GM19239 (cell line): ENCODE results near the gene R3HDM1.
"Not testable (repeated sequence)": the region's sequence is repeated elsewhere in the genome, so short reads cannot be mapped to it uniquely, and the experiment has no call there.

ENCODE experiments used
- DNase-seq: peaks from one replicate; pipeline ENCODE4 v3.0.0; 2011; ENCODE audit warnings: low spot score; ENCODE audit not compliant: insufficient read length
- FAIRE-seq: peaks from 2 replicates; lab custom pipeline; 2011; peaks lifted over from hg19 to GRCh38; lab: Jason Lieb, UNC

R3HDM1 gene

DNA sequence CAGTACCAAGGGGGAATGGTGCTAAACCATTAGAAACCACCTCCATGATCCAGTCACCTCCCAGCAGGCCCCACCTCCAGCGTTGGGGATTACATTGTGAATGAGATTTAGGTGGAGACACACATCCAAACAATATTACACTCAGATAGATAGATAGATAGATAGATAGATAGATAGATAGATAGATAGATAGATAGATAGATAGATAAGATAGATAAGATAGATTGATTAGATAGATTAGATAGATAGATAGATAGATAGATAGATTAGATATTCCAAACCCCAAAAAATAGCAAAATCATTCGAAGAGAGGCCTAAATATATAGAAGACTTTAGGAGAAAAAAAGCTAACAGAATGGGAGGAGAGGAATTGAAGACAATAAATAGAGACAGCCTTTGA, 167.6 kb downstream of the R3HDM1 start:
- FAIRE-seq (no peak), DNase-seq (no peak)

DNA sequence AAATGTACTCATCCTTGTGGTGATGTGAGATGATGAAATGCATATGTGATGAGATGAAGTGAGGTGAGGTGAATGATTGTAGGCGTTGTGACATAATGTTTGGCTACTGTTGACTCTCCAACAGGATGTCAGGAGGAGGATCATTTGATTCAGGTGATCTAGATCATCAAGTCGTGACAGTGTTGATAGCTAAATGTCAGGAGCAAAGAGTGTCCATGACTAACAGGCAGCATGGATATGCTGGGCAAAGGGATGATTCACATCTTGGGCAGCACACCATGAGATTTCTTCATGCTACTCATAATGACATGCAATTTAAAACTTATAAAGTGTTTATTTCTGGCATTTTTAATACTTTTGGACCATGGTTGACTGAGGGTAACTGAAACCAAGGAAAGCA, 170.2 kb downstream of the R3HDM1 start:
- no peak for FAIRE-seq

DNA sequence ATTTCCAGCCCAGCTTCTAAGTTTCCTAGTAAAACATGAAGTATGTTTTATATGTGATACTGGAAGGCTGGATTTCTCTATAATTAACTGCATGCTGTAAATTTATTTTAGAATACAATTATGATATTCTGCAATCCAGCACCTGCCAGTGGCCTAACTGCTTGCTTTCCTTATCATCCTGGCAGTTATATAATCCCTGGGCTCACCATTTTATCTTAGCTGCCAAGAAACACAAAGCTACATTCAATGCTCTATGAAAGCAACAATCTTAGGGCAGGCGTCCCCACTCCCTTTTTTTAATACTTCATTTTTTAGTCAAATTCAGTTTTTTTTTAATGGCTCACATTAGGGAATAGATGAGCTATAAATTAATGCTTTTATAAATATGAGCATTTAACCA, 172.0 kb downstream of the R3HDM1 start:
- no peak for DNase-seq
- no peak for FAIRE-seq

More for the DNA sequence above, 170.2 kb downstream of the R3HDM1 start:
- no peak for DNase-seq

DNA sequence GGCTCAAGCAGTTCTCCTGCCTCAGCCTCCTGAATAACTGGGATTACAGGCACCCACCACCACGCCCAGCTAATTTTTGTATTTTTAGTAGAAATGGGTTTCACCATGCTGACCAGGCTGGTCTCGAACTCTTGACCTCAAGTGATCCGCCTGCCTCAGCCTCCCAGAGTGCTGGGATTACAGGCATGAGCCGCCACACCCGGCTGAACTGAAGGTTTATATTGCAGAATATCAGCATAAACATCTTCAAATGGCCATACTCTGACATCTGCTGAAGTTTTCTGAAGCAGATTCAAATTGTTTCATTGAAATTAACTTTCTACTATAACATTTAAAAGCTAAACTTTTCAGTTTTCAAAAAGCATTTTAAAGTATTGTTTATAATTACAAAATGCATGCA, 172.8 kb downstream of the R3HDM1 start:
- DNase-seq, FAIRE-seq: not testable (repeated sequence)

DNA sequence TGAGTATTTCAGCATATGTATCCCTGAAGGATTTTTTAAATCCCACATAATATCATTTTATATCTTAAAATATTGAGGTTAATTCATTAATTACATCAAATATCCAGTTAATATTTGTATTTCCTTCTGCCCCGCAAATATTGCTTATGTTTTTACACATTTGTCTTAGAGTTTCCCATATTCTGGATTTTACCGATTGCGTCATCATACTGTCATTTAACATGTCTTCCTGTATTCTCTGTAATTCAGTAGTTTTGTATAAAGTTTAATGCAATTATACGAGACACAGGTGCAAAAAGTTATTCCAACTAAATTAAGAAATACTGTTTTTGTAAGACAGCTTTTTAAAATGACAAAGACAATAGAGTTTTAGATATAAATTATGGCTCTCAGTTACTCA, 176.9 kb downstream of the R3HDM1 start:
- DNase-seq (no peak), FAIRE-seq (no peak)

DNA sequence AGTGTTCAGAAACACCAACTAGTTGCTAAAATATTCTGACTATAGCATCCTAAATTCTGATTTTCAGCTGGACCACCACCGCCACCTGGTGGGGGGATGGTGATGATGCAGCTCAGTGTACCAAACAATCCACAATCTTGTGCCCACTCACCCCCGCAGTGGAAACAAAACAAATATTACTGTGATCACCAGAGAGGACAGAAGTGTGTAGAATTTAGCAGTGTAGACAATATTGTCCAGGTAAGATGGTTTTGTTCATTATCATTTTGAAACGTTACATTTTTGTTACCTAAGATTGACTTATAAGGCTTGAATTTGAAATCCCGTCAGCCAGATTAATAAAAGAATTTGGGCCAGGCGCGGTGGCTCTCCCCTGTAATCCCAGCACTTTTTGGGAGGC, 178.7 kb downstream of the R3HDM1 start:
- peak; percentile 40 for DNase-seq
- FAIRE-seq: peak; percentile 86

DNA sequence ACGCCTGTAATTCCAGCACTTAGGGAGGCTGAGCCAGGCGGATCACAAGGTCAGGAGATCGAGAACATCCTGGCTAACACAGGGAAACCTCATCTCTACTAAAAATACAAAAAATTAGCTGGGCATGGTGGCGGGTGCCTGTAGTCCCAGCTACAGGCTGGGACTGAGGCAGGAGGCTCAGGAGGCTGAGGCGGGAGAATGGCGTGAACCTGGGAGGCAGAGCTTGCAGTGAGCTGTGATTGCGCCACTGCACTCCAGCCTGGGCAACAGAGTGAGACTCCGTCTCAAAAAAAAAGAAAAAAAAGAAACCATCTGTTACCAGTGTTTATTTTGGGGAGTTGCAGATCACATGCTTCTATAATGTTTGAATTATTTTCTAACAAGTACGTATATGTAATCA, 183.8 kb downstream of the R3HDM1 start:
- FAIRE-seq, DNase-seq: not testable (repeated sequence)

DNA sequence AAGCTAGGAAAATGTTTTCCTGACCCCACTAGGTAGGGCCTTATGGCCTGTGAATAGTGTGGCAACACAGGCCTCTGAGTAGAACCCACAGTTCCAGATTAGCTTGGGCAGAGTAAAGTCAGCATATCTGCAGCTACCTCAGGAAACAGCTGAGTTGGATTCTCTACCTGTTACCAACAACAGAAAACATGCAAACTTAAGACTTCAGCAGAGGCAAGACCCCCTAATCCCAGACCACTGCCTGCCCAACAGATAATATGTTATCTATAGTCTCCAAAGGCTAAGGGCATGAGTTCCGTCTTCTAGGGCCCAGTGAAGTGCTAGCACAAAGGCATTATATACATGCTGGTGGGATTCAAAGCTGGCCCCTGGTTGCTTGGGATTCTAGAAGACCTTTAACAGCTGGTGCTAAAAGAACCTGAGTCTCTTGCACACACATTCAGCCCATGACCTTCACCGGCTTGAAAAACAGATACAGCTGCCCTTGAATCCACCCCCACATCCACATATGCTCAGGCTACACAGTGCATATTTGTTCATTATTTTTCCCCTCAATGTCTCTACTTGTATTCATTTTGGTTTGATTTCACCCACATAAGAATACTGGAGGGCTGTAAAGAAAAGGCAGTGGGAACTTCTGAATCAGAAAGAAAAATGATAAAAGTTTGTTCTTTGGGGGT, 196.9 kb downstream of the R3HDM1 start:
- no peak for FAIRE-seq
- DNase-seq: no peak

DNA sequence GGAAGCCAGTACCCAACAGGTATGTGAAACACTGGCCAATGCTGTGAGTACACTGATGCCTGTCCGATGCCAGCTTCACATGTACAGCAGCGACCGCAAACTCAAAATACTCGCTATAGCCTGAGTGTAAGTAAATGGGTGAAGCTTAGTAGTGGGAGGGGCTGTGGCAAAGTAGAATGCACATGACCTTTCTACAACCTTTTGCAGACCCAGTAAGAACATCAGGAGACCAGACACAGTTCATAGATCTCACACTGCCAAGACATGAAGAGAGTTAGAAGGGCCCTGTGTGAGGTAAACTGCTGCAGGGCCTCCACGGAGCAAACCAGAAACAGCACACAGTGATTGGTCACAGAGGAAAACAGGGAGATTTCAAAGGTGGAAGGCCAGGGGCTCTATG, 201.3 kb downstream of the R3HDM1 start:
- no peak for DNase-seq

DNA sequence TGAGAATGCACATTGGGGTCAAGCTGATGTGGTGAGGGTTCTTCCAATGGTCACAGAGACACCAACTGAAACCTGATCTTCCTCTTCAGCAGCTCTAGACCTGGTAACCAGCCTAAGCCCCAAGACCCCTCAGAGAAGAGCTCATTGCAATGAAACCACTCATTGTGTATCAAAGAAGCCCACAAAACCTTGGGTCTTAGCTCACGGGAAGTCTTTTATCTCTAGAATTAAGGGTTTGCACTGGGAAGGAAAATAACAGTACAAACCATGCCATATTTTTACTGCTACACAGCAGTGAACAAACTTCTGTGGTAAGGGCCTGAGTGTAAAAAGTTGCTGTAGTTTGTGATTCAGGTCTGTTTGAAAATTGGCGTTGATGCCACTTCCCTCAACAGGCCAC, 201.8 kb downstream of the R3HDM1 start:
- DNase-seq: no peak
- no peak for FAIRE-seq

More for the DNA sequence above, 201.3 kb downstream of the R3HDM1 start:
- no peak for FAIRE-seq

DNA sequence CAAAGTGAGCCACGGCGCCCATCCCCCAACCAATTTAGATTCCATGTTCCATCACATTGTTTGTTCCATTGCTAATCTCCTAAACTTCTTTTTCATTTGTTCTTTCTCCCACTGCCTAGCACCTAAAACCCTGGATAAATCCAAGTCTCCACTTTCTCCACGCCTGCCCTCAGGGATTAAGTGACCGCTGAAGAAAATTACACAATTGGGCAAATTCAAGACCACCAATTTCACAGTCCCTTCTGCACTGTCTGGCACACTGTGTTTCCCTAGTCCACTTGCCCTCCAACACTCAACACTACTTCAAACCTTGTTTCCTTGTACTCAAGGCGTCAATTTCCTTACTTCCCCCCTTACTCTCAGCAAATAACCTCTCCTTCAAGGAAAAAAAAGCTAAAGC, 205.3 kb downstream of the R3HDM1 start:
- DNase-seq (no peak), FAIRE-seq (no peak)

DNA sequence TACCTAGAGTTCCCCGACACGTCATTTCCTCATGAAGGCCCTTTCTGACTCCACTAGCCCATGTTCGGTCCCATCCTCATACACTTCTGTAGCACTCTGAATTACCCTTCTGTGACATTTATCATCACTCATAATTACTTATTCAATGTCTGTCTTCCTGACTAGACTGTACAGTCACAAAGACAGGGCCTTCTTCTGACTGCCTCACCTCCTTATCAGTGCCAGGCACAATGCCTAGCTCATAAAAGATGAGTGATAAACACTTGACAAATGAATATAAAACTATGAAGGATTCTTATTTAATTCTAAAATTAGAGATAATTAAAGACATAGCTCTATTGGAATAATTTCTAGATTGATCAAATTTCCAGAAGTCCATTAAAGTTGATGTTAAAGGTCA, 208.9 kb downstream of the R3HDM1 start:
- DNase-seq (no peak), FAIRE-seq (no peak)

DNA sequence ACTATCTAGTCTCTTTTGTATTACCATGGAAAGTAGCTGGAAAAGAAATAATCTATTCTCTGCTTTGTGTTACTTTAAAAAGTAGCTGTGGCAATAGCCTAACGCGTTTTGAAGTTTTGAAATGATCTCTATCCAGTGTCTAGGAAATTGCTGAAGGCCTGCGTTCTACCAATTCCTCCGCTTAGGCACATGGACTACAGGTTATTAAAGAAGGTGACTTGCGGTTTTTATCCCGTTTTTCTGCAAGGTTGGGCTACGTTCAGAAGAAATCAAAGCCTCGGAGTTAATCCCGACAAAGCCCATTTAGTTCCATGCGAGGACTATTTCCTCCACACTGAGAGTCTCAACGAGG, 209.7 kb downstream of the R3HDM1 start:
- DNase-seq (no peak), FAIRE-seq (no peak)

DNA sequence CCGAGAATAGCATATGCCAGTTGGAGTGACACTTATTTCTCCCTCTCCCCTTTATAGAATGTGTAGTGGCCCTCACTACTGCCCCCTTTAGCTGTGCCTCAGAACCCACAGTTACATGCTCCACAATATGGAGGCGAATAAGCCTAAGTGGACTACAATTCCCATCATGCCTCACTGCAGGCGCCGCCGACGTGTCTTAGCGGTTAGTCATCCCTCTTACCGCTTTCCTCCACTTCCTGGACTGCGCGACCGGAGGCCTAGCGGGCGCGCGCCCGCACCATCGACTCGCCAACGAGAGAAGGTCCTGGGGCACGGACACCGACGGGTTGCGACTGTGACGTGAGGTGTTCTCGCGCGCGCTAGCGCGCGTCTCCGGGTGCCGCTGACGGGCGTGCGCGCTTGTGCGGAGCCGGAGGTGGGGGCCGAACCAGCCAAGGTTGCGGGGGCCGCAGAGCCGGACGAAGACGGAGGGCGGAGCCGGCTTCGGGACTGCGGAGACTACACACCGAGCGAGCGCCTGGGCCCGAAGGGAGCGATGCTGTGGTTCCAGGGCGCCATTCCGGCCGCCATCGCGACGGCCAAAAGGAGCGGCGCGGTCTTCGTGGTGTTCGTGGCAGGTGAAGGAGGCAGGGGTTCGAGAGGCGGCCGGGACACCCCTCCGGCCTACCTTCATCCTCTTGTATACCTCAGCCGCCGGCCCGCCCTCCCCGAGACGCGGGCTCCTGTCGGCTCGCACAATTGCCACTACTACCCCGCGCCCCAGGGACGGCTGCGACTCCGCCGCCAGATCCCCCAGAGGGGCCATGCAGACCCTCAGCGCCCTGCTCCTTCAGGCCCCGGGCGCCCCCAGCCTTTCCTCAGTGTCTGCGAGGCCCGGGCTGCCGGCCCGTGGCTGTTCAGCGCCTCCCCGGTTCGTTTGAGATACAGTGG, 210.4 kb downstream of the R3HDM1 start, which contains the start of gene UBXN4:
UBXN4 (plus strand) TSS at position 461 of the 930 bp plus-strand sequence; CDS start at position 536, 75 bp downstream.
- peak; percentile 97 for FAIRE-seq

DNA sequence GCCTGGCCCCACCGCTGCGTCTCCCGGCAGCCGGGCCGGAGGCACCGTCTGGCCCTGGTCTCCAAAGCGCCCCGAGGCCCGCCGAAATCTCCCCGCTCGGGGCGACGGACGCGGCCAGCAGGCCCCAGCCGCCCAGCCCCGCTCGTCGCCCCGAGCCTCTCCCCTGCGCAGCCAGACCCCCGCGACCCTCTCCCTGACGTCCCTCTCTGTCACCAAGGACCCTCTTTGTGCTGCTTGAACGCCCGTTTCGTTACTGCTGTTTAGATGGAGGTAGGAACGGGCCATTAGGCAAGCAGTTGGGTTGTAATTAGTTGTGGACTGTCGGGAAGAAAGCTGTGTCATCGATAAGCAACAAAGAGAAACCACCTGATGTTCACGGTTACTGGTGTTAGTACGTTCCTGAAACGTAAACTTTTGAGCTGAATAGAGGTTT, 211.1 kb downstream of the R3HDM1 start:
- DNase-seq (peak; percentile 27), FAIRE-seq (peak; percentile 96)

More for the DNA sequence above, 210.4 kb downstream of the R3HDM1 start, which contains the start of gene UBXN4:
- DNase-seq: peak; percentile 86

DNA sequence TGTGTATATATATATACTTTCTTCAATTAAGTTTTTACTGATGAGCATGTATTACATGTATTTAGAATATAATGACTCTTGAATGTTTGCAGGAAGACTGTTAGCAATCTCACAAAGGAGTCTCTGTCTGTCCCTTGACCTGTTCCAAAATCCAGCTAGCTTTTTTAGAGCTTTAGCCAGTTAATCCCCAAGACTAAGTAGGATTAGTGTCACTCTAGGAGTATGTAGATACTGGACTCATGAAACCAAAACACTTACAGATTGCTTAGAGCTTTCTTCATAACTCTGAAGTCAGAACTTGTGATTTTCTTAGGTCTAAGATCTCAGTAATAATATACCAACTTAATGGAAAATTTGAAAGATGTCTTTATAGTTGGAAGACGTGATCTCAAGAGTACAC, 212.6 kb downstream of the R3HDM1 start:
- DNase-seq (no peak), FAIRE-seq (no peak)

DNA sequence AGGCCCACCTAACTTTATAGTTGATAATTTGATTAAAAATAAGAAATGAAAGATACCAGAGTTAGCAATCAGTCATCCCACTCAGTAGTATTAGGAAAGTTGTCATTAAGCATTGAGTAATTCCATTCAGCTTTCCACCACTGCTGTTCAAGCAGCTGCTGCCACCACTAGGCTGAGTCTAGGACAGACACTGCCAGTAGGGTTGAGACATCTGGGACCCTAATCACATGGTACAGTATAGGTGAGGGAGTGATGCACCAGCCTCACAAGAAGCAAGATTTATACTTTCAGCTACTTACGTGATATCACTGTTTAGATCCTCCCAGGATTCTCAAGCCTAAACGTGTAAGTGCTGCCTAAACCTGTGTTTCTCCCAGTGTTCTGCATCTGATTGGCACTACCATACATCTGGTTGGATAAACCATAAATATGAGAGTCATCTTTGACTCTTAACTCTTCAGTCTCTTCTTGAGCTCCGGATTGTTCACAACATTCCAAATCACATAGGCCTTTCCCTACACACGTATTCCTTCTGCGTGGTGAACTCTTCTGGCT, 213.6 kb downstream of the R3HDM1 start:
- FAIRE-seq (peak; percentile 88), DNase-seq (no peak)

DNA sequence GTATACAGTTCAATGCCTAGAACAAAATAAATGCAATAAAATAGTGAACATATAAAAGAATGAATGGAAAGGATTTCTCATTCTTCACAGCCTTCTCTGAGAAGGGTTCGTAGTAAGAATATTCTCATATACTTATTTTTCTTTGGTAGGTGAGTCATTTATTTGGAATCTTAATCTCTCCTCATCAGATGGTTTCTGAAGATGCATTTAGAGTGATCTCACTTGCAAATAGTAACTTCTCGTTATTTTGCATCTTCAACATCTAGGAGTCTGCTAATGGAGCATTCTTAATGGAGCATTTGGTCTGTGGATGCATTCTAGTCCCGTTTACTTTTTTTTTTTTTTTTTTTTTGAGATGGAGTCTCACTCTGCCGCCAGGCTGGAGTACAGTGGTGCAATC, 214.3 kb downstream of the R3HDM1 start:
- DNase-seq (no peak), FAIRE-seq (no peak)

DNA sequence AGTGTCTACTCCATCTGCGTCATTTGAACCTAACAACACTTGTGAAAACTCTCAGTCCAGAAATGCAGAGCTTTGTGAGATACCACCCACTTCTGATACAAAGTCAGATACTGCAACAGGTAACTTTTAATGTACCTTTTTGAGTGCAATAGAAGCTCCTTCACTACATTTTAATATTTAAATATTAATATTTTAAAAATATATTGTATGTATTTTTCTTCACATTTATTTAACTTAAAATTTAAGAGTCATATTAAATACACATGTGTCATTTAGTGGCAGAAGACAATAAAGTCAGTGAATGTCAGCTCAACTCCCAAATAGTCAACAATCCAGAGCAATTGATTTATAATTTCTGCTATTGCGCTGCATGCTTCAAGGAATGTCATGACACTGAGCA, 224.3 kb downstream of the R3HDM1 start:
- DNase-seq: no peak
- no peak for FAIRE-seq

DNA sequence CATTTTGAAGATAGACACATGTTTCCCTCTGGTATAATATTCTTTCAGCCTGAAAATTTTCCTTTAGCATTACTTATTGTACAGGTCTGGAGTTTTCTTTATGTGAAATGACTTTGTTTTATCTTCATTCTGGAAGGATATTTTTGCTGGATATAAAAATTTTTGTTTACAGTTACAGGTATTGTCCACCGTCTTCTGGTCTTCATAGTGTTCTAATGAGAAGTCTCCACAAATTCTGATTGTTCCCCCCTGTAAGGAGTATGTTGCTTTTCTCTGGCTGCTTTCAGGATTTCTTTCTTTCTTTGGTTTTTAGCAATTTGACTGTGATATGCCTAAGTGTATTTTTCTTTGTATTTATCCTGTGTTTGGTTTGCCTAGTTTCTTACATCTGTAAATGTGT, 225.4 kb downstream of the R3HDM1 start:
- FAIRE-seq (no peak), DNase-seq (no peak)

DNA sequence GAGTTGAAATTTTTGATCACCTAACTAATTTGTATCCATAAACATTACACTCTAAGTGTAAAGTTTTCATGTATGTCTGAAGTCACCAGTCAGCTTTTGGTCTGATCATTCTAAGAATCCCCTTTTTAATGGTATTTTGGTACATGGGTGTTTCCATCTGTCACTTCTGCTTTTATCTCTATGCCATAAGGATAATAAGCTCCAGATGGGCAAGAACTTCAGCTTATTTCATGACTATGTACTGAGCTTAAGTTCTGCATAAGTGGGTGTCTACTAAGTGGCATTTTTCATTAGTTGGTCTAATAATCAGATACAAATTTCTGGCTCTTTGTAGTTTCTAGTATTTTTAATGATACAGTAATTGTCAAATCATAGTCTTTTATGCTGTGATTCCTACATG, 230.7 kb downstream of the R3HDM1 start:
- FAIRE-seq (no peak), DNase-seq (no peak)
